GM21447 (cell line): ENCODE data around the gene NDUFB4.
"Not testable (repeated sequence)": the region's sequence is repeated elsewhere in the genome, so short reads cannot be mapped to it uniquely, and the experiment has no call there.

ENCODE experiments used
- ATAC-seq: cut with Tn5 transposase; IDR thresholded peaks from one replicate; pipeline ENCODE4 v1.9.1; 2021; ENCODE audit not compliant: unreplicated experiment

Gene NDUFB4

DNA sequence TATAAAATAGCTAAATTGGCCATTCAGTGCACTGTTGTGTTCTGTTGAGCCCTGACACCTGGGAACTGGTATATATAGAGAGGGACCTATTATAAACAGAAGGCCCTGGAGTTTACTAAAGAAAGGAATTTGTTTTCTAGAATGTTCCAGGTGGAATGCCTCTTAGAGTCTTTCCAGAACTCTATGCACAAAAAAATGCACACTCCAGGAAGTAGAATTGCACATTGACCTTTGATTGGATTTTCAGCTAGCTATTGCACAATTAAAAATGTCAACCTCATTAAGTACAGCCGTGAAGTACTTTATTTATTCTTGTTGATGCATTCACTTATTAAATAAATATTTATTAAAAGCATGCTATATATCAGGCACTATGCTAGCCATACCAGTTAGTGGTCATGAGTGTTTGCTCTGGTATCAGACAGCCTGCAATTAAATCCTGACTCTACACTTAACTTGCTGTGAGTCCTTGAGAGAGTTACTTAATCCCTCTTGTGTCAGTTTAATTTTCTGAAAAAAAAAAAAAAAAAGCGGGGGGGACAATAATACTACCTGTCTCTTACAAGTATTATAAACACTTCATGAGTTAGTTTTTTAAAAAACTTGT lies 40.8 kb downstream of the NDUFB4 start:
- ATAC-seq, result no peak

DNA sequence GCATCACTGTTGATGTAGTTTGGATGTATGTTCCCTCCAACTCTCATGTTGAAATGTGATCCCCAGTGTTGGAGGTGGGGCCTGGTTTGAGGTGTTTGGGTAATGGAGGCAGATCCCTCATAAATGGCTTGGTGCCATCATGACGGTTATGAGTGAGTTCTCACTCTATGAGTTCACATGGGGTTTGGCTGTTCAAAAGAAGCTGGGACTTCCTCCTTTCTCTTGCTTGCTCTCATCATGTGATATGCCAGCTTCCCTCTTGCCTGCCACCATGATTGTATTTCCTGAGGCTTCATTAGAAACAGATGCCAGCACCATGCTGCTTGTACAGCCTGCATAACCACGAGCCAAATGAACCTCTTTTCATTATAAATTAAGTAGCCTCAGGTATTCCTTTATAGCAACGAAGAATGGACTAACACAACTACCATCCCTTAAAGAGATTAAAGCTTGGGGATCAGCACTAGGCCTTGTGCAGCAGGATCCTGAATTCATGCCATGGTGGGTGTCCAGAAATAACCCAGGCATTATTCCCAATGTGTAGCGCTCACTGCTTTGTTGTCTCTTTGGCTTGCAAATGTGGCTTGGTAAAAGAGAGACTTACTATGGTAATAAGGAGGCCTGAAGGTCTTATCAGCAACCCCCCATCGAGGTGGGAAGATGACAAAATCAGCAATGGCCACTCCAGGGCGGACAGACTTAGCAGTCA lies 41.9 kb downstream of the NDUFB4 start:
- no peak for ATAC-seq

DNA sequence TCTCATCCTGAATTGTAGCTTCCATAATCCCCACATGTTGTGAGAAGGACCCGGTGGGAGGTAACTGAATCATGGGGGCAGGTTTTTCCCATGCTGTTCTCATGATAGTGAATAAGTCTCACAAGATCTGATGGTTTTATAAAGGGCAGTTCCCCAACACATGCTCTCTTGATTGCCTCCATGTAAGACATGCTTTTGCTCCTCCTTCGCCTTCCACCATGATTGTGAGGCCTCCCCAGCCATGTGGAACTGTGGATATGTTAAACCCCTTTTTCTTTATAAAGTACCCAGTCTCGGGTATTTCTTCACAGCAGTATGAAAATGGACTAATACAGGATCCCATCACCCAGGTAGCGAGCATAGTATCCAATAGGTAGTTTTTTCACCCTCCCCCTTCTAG lies 42.7 kb downstream of the NDUFB4 start:
- not testable (repeated sequence) for ATAC-seq

GRCh38 chr3:120640231-120640630 lies 44.1 kb downstream of the NDUFB4 start:
- ATAC-seq, result no peak

DNA sequence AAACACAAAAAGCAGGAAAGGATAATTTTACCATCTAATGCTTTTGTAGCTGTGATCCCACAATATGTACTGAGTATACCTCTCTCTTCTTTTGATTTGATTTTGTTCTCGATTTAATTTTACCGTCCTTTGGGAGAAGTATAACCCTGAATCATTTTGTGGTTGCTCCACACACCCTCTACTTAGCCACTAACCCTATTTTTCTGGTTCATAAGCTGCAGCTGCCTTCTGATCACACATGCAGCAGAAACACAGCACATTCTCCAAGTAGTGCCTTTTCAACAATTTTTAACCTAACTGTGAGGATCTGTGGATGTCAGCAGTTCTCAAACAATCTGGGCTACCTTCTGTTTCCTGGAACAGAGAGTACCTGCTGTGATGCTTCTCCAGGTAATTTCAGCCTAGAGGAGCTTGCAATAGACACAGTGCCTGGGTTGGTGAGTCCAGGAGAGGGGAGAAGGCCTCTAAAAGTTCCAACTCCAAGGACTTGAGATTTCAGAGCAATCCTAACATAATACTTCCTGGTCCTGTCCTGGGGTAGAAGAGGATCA lies 45.6 kb downstream of the NDUFB4 start:
- ATAC-seq, result no peak

GRCh38 chr3:120642368-120642948 lies 46.3 kb downstream of the NDUFB4 start:
- no peak for ATAC-seq

GRCh38 chr3:120645083-120645845 lies 49.1 kb downstream of the NDUFB4 start:
- no peak for ATAC-seq

GRCh38 chr3:120646771-120647432 lies 50.8 kb downstream of the NDUFB4 start:
- no peak for ATAC-seq

- ATAC-seq, result no peak
Observed at GRCh38 chr3:120648290-120648689, 52.2 kb downstream of the NDUFB4 start.

- no peak for ATAC-seq
Observed at GRCh38 chr3:120649830-120650233, 53.7 kb downstream of the NDUFB4 start.

DNA sequence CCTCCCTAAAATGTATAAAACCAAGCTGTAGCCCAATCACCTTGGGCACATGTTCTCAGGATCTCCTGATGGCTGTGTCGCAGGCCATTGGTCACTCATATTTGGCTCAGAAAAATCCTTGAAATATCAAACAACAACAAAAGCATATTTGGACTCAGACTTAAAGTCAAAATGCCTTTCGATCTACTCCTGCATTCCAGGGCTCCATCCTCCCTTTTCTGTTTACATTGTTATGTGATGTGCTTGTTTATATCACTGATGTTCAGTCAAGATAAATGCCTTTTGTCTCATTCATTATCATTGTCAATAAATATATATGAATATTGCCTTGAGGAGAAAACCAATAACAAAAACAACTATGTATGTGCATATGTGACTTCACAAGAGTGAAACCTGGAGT lies 54.2 kb downstream of the NDUFB4 start:
- no peak for ATAC-seq
